ENCODE measurements around the gene ALOX5.

DNA sequence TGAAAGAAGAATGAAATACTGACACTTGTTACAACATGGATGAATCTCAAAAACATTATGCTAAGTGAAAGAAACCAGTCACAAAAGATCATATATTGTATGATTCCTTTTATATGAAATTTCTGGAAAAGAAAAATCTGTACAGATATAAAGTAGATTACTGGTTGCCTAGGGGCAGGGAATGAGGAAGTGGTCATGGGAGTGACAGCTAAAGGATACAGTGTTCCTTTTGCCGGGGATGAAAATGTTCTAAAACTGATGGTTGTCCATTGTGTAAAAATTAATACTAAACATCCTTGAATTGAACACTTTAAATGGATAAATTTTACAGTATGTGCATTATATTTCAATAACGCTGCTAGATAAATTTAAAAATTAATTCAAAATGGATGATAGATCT is 25.1 kb downstream of the ALOX5 start:
- TF ChIP-seq, protein P1, sequence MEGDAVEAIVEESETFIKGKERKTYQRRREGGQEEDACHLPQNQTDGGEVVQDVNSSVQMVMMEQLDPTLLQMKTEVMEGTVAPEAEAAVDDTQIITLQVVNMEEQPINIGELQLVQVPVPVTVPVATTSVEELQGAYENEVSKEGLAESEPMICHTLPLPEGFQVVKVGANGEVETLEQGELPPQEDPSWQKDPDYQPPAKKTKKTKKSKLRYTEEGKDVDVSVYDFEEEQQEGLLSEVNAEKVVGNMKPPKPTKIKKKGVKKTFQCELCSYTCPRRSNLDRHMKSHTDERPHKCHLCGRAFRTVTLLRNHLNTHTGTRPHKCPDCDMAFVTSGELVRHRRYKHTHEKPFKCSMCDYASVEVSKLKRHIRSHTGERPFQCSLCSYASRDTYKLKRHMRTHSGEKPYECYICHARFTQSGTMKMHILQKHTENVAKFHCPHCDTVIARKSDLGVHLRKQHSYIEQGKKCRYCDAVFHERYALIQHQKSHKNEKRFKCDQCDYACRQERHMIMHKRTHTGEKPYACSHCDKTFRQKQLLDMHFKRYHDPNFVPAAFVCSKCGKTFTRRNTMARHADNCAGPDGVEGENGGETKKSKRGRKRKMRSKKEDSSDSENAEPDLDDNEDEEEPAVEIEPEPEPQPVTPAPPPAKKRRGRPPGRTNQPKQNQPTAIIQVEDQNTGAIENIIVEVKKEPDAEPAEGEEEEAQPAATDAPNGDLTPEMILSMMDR (IDR thresholded peaks at IDR 0.05 in 8 of 11, conservative IDR thresholded peaks at IDR 0.05 in 3 of 11): no peak
- TF ChIP-seq POLR2AphosphoS5 (IDR thresholded peaks at IDR 0.05) (no peak), POLR2A (IDR thresholded peaks at IDR 0.05) (no peak)

Data from spleen (tissue), 7 donors.